RWPE2 (cell line): ENCODE measurements around the gene TRAIP.

Experiments used
- ATAC-seq: fragments of 200-7000 bp; cut with Tn5 transposase; 3 replicates; pipeline ENCODE4 v1.9.1; 2021; ENCODE audit warnings: low read depth
- DNase-seq: peaks from one replicate; pipeline ENCODE4 v3.0.0-alpha.2; 2020; ENCODE audit warnings: low spot score
- H3K27ac ChIP-seq: fragments of 450-650 bp; 2 replicates; pipeline ENCODE4 v1.5.1; 2017; ENCODE audit warnings: mild to moderate bottlenecking; ENCODE audit not compliant: poor library complexity, severe bottlenecking
- H3K27me3 ChIP-seq: fragments of 250-450 bp; sonication (Bioruptor Pico); 2 replicates; pipeline ENCODE4 v1.5.1; 2021; ENCODE audit warnings: mild to moderate bottlenecking, moderate library complexity; ENCODE audit not compliant: insufficient read depth, poor library complexity, severe bottlenecking
- H3K36me3 ChIP-seq: fragments of 250-450 bp; sonication (Bioruptor Pico); 2 replicates; pipeline ENCODE4 v1.5.1; 2020; ENCODE audit warnings: low read depth, mild to moderate bottlenecking, moderate library complexity
- H3K4me1 ChIP-seq: fragments of 250-450 bp; sonication (Bioruptor Pico); 2 replicates; pipeline ENCODE4 v1.5.1; 2021; ENCODE audit warnings: mild to moderate bottlenecking, moderate library complexity; ENCODE audit not compliant: insufficient read depth, poor library complexity, severe bottlenecking
- H3K4me3 ChIP-seq: fragments of 250-450 bp; sonication (Bioruptor Pico); 2 replicates; pipeline ENCODE4 v1.5.1; 2021; ENCODE audit warnings: mild to moderate bottlenecking, moderate library complexity; ENCODE audit not compliant: severe bottlenecking
- H3K9me3 ChIP-seq: fragments of 250-450 bp; sonication (Bioruptor Pico); 2 replicates; pipeline ENCODE4 v1.5.1; 2021; ENCODE audit warnings: mild to moderate bottlenecking, moderate library complexity; ENCODE audit not compliant: severe bottlenecking
- TF ChIP-seq, protein P1 (sequence below): fragments of 450-650 bp; IDR thresholded peaks from one replicate; pipeline ENCODE4 v1.5.1; 2017; ENCODE audit warnings: mild to moderate bottlenecking, moderate library complexity; ENCODE audit not compliant: poor library complexity, severe bottlenecking

Gene TRAIP

GRCh38 chr3:49882166-49882565 lies 25.8 kb upstream of the TRAIP start:
- TF ChIP-seq, protein P1, sequence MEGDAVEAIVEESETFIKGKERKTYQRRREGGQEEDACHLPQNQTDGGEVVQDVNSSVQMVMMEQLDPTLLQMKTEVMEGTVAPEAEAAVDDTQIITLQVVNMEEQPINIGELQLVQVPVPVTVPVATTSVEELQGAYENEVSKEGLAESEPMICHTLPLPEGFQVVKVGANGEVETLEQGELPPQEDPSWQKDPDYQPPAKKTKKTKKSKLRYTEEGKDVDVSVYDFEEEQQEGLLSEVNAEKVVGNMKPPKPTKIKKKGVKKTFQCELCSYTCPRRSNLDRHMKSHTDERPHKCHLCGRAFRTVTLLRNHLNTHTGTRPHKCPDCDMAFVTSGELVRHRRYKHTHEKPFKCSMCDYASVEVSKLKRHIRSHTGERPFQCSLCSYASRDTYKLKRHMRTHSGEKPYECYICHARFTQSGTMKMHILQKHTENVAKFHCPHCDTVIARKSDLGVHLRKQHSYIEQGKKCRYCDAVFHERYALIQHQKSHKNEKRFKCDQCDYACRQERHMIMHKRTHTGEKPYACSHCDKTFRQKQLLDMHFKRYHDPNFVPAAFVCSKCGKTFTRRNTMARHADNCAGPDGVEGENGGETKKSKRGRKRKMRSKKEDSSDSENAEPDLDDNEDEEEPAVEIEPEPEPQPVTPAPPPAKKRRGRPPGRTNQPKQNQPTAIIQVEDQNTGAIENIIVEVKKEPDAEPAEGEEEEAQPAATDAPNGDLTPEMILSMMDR: no peak
- no peak for DNase-seq
- Histone ChIP-seq H3K36me3 (peaks cover 5% of the 10 kb centered on the region), H3K27me3 (no peaks in the 10 kb centered on the region), H3K4me3 (no peak overlapping the region), H3K4me1 (no peaks in the 10 kb centered on the region), H3K27ac (no peak overlapping the region), H3K9me3 (no peaks in the 10 kb centered on the region)
- ATAC-seq: no peak

DNA sequence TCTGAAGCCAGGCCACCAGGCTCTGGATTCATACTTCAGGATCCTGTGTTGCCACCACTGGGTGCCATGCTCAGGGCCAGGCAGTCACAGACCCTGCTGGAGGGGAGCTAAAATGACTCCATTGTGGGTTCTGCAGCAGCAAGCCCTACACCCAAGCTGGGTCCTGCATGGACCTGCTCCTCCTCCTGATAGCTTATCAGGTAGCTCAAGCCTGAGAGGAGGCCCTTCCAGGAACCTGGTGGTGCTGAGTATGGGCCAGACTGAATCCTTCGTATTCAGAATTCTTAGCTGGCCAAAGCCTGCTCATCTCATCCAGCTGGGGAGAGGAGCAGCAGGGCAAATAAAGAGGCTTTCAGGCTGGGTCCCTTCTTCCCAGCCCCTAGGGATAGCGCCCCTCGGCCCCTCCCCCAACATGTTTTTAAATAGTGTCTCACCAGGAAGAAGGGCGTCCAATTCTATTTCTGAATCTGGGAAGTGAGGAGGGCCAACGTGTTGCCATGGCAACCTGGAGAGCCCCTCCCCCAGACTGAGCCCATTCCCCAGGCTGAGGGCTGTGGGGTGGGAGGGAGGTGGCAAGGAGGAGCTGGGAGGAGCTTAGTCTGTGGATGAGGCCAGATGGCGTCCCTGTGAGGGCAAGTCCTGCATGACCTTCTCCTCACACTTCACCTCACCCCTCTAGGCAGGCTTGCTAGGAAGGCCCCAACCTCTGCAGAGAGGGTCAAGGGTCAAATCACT lies 24.4 kb upstream of the TRAIP start:
- no peaks in the 10 kb centered on the region for H3K4me1 ChIP-seq
- no peak overlapping the region for H3K4me3 ChIP-seq
- no peaks in the 10 kb centered on the region for H3K27me3 ChIP-seq
- no peaks in the 10 kb centered on the region for H3K36me3 ChIP-seq
- H3K27ac ChIP-seq: no peak overlapping the region
- no peaks in the 10 kb centered on the region for H3K9me3 ChIP-seq
- ATAC-seq (peak; percentile 1; the same call in 1 of the 3 replicates), DNase-seq (no peak)
- TF ChIP-seq, protein P1: no peak

GRCh38 chr3:49879721-49880120 lies 23.4 kb upstream of the TRAIP start:
- TF ChIP-seq, protein P1: no peak
- no peaks in the 10 kb centered on the region for H3K9me3 ChIP-seq
- H3K4me3 ChIP-seq: no peak overlapping the region
- DNase-seq (no peak), ATAC-seq (peak; percentile 2; the same call in 1 of the 3 replicates)
- no peaks in the 10 kb centered on the region for H3K36me3 ChIP-seq
- no peaks in the 10 kb centered on the region for H3K4me1 ChIP-seq
- no peaks in the 10 kb centered on the region for H3K27me3 ChIP-seq
- H3K27ac ChIP-seq: no peak overlapping the region

DNA sequence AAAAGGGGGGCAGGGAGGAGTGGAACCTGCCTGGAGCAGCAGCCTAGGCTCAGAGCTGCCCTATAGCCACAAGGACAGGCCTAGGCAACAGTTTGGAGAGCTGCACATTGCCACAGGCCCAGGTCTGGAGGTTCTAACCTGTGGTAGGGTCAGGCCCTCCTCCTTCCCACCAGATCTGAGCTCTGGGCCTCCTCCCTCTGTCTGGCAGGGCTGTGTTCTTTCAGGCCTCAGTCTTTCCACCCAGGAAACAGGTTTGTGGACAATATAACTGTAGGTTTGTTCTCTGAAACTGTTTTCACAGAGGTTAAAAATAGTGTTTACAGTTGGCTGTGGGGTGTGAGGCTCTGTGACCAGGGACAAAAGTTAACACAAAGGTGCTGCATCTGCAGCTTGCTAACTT lies 22.3 kb upstream of the TRAIP start:
- ATAC-seq (no peak), DNase-seq (no peak)
- Histone ChIP-seq H3K4me3 (no peak overlapping the region), H3K27ac (no peak overlapping the region), H3K9me3 (no peaks in the 10 kb centered on the region), H3K4me1 (no peaks in the 10 kb centered on the region), H3K36me3 (no peaks in the 10 kb centered on the region), H3K27me3 (no peaks in the 10 kb centered on the region)
- TF ChIP-seq, protein P1: no peak

GRCh38 chr3:49877716-49878115 lies 21.4 kb upstream of the TRAIP start:
- Histone ChIP-seq H3K9me3 (no peaks in the 10 kb centered on the region), H3K4me1 (no peaks in the 10 kb centered on the region), H3K27ac (no peak overlapping the region), H3K36me3 (no peaks in the 10 kb centered on the region), H3K27me3 (no peaks in the 10 kb centered on the region), H3K4me3 (no peak overlapping the region)
- TF ChIP-seq, protein P1: no peak
- DNase-seq (no peak), ATAC-seq (no peak; the same call in 2 of the 3 replicates)
